HG03139 (cell line): ENCODE data around the gene ZFP36L2.

ENCODE experiments used
- ATAC-seq: cut with Tn5 transposase; IDR thresholded peaks from one replicate; pipeline ENCODE4 v1.9.1; 2021; ENCODE audit not compliant: unreplicated experiment

Gene ZFP36L2

GRCh38 chr2:43188561-43189386 is 37.6 kb downstream of the ZFP36L2 start:
- no peak for ATAC-seq

DNA sequence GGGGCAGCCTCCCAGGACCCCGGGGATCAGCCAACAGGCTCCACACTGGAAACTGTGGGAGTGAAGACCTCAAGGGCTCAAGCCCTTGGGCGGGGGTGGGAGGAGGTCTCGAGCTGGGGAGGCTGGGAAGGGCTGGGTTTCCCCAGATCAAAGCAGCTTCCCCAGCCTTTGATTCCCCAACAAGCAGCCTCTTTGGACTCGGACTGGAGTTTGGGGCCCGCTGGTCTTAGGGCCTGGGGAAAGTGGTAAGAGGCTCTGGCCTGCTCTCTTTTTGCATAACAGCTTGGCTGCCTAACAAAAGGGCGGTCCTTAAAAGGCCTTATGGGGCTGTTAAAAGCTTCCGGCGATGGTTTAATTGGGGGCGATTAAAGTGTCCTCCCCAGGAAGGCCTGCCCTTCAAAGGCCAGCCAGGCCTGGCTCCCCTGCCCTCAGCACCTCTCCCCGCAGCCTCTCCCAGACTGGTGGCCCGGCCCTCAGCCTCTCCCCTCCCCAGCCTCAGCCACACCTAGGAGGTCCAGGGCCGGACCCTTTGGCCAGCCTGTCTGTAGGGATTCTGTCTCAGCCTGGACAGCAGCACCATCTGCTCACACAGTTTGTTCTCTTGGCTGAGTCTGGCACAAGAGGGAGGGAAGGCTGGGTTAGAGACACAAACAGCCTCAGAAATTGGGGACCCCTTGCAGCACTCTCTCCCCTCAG is 39.6 kb downstream of the ZFP36L2 start:
- no peak for ATAC-seq

DNA sequence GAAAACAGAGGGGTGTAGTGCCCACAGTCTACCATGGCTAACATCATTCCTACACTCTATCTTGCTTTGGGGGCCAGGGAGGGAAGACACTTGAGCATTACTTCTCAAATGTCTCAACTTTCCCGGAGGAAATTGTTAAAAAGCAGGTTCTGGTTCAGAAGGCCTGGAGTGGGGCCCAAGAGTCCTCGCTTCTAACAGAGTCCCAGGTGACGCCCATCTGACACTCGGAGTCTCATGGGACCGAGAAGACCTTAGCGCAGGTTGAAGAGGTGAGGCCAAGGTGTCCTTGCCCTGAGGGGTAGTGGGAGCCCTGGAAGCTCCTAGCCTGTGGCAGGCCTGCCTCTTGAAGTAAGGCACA is 40.1 kb downstream of the ZFP36L2 start:
- no peak for ATAC-seq

- no peak for ATAC-seq
These were observed 41.3 kb downstream of the ZFP36L2 start for GRCh38 chr2:43185146-43185545.

- no peak for ATAC-seq
These were observed 42.0 kb downstream of the ZFP36L2 start for GRCh38 chr2:43184339-43184895.

GRCh38 chr2:43183743-43184142 is 42.7 kb downstream of the ZFP36L2 start:
- no peak for ATAC-seq

GRCh38 chr2:43180897-43181296 is 45.5 kb downstream of the ZFP36L2 start:
- ATAC-seq = no peak

DNA sequence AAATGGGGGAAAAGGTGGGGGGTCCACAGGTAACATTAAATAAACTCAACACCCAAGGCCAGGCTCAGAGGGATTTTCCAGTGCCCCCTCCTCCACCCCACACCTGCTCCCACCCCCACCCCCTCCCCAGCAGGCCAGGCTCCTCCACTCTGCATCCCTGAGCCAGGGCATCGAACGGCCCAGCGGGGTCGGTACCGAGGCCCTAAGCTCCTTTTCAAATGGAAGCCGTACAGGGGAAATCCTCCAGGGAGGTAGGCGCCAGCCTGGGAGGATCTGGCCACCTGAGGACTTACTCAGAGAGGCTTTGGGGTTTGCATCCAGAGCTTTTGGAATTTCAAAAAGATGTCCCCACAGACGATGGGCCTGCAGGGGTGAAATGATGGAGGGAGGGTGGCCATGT is 46.5 kb downstream of the ZFP36L2 start:
- ATAC-seq = no peak

DNA sequence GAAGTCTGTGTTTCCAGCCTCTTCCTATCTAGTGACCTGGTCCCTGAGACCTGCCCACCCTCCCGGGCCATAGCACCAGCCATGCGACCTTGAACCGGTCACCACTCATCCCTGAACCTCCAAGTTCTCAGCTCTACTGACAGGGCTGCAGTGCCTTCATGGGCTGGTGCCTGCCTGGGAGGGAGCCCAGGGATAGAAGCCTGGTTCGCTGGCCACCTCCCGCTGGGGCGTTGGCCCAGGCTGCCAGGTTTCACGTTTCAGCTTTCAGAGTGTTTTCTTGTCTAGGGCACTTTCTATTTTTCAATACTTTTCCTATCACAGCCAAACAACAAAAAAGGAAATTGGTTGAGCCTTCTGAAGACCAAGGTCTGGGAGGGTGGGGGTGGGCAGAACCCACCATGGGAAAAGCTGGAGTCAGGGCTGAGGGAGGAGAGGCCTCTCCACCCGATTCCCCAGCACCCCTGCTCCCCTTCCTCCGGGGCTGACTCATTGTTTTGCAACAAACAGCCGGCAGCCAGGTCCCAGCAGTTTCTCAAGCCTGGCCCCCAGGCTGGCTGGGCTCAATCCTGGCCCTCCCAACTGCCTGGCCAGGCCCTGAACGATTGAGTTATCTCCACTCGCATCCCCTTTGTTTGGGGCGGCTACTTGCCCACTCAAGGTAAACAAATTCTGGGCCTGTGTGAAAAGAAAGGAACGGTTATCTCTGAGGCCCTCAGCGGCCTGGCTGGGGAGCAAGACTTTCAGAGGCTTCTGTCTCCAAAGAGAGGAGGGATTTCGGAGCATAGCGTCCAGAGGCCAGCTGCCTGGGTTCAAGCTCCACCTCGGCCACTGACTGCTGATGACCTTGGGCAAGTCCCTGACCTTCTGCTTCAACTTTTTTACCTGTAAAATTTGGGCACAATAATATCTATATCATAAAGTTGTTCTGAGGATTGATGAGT is 47.5 kb downstream of the ZFP36L2 start:
- no peak for ATAC-seq

- no peak for ATAC-seq
These were observed 48.3 kb downstream of the ZFP36L2 start for GRCh38 chr2:43178055-43178598.

GRCh38 chr2:43176449-43176848 is 50.0 kb downstream of the ZFP36L2 start:
- ATAC-seq = no peak

DNA sequence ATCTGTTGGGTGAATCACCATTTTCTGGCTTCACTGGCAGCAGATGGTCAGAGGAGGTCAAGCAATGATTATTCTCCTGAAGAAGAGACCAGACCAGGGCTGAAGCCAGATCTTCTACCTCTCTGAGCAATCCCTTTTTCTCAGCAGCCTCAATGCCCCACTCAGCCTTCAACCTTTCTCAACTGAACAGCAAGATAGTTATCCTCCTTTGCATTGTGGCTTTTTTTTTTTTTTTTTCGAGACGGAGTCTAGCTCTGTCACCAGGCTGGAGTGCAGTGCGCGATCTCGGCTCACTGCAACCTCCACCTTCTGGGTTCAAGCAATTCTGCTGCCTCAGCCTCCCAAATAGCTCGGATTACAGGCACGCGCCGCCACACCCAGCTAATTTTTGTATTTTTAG is 50.5 kb downstream of the ZFP36L2 start:
- no peak for ATAC-seq

DNA sequence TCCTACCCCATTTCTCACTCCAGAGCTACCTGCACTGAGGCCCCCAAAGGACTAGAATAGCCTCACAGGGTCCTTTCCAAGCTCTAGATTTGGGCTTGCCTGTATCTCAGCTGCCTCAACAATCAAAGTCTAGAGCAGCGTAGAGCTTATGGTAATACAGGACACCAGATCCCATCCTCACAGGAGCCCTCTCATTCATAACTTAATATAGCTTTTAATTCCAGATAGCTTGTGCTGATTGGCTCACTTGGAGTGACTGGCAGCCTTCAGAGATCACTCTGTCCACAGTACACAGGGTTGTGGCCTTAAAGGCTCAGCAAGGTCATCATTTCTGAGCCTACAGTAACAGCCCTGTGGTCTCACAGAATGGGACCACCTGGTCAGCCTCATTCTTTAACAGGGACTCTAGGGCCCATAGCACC is 51.4 kb downstream of the ZFP36L2 start:
- no peak for ATAC-seq

GRCh38 chr2:43174368-43174916 is 52.0 kb downstream of the ZFP36L2 start:
- peak; percentile 83 for ATAC-seq
